Tibial nerve (tissue), 4 donors: ENCODE results near the gene PTGDS. TPM values are rescaled to one million over a fixed set of nuclear protein-coding genes. Genes with fewer than 3 reads are reported as not detected.

Experiments
- DNase-seq, 2 donors: peaks; one replicate each; pipeline ENCODE4 v3.0.0-alpha.2; 2019; ENCODE audit warnings: low spot score in 2 of 2
- H3K27ac ChIP-seq, 4 donors: fragments of 200-600 bp; sonication (generic) in 3 of 4; one replicate each; pipeline ENCODE4 v1.5.1; 2017 to 2019; ENCODE audit warnings: mild to moderate bottlenecking in 1 of 4
- H3K27me3 ChIP-seq, 2 donors: fragments of 200-600 bp; sonication (generic) in 1 of 2; one replicate each; pipeline versions ENCODE4 v1.5.1 to v1.6.0; 2017 to 2019
- H3K36me3 ChIP-seq, 3 donors: fragments of 200-600 bp; sonication (generic); one replicate each; pipeline ENCODE4 v1.5.1; 2018 to 2019
- H3K4me1 ChIP-seq, 4 donors: fragments of 200-600 bp; sonication (generic) in 3 of 4; one replicate each; pipeline ENCODE4 v1.5.1; 2017 to 2019
- H3K4me3 ChIP-seq, 4 donors: fragments of 200-600 bp; sonication (generic) in 3 of 4; one replicate each; pipeline ENCODE4 v1.5.1; 2017 to 2019; ENCODE audit warnings: mild to moderate bottlenecking in 1 of 4, moderate library complexity in 1 of 4
- H3K9me3 ChIP-seq, 4 donors: fragments of 200-600 bp; sonication (generic) in 3 of 4; one replicate each; pipeline ENCODE4 v1.5.1; 2017 to 2019
- EP300 ChIP-seq, 2 donors: sonication (generic); formaldehyde crosslinking; IDR thresholded peaks; one replicate each; pipeline ENCODE4 v1.6.1; 2017; ENCODE audit warnings: antibody characterized with exemption in 2 of 2, mild to moderate bottlenecking in 1 of 2
- POLR2A ChIP-seq, 2 donors: fragments of 450-650 bp; IDR thresholded peaks; one replicate each; pipeline ENCODE4 v1.6.1; 2017; ENCODE audit warnings: antibody characterized with exemption in 2 of 2, mild to moderate bottlenecking in 2 of 2, moderate library complexity in 2 of 2
- WGBS, 2 donors: methylation state at CpG; one replicate each; pipeline ENCODE4 v1.1.5; 2018; 5-methylcytosine and 5-hydroxymethylcytosine counted together
- total RNA-seq, 4 donors: library from RNA; depleted of rRNA; stranded (reverse); fragments of >200 nt; gene quantifications; one replicate each; pipeline ENCODE4 v1.1.0, GENCODE V29; 2016
- TF ChIP-seq, protein P1 (sequence below), 5 experiments: fragments of 200-600 bp in 3 of 5; fragments of 450-650 bp in 2 of 5; sonication (generic) in 3 of 5; IDR thresholded peaks; one replicate each; pipeline ENCODE4 v1.5.1; 2016 to 2019; ENCODE audit warnings: antibody characterized with exemption in 5 of 5, mild to moderate bottlenecking in 3 of 5, moderate library complexity in 2 of 5

PTGDS gene
- total RNA-seq, 4 donors from 2014 or later = 1,059 to 8,972 (median 6,550) TPM

DNA sequence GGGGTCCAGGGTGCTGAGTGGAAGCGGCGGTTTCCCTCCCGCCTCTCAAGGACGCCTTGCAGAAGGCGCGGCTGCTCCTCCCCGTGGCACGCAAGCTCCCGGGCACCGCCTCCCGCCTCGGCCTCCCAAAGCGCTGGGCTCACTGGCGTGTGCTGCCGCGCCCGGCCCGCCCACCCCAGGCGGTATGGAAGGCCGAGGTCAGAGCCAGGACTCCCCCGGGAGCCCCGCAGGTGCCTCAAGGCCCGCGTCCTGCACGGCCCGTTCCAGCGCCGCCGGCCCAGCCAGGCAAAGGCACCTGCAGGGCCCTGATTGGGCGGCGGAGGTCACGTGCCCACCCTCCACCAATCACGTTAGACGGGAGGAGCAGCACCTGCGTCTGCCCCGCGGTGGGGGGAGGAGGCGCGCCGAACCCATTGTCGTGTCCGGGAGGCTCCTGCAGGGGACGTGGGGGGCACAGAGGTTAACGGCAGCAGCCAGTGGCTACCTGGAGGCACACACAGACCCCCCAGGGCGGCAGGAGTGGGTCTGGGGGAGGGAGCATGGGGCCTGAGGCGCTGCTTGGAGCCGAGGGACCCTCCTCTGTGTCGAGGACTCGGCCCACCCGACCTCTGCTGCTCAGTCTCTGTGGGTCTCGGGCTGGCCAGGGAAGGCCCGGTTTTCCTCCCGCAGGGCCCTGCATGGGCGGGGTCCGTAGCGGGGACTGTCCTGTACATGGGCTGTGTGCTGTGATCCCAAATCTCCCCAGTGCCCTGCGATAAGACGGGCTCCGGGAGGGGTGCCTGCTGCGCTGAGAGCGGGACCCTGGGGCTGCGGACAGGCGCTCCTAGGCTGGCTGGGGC, 27.3 kb upstream of the PTGDS start:
- Histone ChIP-seq H3K9me3 (no peaks in the 10 kb centered on the region), H3K4me1 (peaks cover 0 to 76% (median 36%) of the 10 kb centered on the region in 4 donors), H3K36me3 (no peaks in the 10 kb centered on the region), H3K27ac (peak overlapping the region; percentile 59 to 92 (median 88)), H3K27me3 (no peaks in the 10 kb centered on the region), H3K4me3 (peak overlapping the region; percentile 52 to 74 (median 66))
- peak; percentile 92 for DNase-seq
- WGBS, 2 donors = 5 to 7% methylated on average over 16 to 17 of the region's 63 CpGs
- TF ChIP-seq, protein P1, sequence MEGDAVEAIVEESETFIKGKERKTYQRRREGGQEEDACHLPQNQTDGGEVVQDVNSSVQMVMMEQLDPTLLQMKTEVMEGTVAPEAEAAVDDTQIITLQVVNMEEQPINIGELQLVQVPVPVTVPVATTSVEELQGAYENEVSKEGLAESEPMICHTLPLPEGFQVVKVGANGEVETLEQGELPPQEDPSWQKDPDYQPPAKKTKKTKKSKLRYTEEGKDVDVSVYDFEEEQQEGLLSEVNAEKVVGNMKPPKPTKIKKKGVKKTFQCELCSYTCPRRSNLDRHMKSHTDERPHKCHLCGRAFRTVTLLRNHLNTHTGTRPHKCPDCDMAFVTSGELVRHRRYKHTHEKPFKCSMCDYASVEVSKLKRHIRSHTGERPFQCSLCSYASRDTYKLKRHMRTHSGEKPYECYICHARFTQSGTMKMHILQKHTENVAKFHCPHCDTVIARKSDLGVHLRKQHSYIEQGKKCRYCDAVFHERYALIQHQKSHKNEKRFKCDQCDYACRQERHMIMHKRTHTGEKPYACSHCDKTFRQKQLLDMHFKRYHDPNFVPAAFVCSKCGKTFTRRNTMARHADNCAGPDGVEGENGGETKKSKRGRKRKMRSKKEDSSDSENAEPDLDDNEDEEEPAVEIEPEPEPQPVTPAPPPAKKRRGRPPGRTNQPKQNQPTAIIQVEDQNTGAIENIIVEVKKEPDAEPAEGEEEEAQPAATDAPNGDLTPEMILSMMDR (IDR thresholded peaks at IDR 0.05) = peak in 3 of 5 experiments; percentile 17 to 57 (median 34)
- peak; percentile 52 to 88 for TF ChIP-seq POLR2A (IDR thresholded peaks at IDR 0.05)
- TF ChIP-seq EP300 (IDR thresholded peaks at IDR 0.05) = peak in 1 of 2 donors; percentile 89

- Histone ChIP-seq H3K27me3 (no peaks in the 10 kb centered on the region), H3K36me3 (no peaks in the 10 kb centered on the region), H3K4me1 (peaks cover 0 to 70% (median 35%) of the 10 kb centered on the region in 4 donors), H3K4me3 (peak overlapping the region in 3 of 4 donors; percentile 65 to 74 (median 68)), H3K9me3 (no peaks in the 10 kb centered on the region), H3K27ac (peak overlapping the region; percentile 59 to 92 (median 88))
- TF ChIP-seq EP300 (IDR thresholded peaks at IDR 0.05) = no peak
- 26 to 27% methylated on average over 7 to 9 of the region's 9 CpGs for WGBS, 2 donors
- no peak for DNase-seq
These were observed 26.5 kb upstream of the PTGDS start for GRCh38 chr9:136950656-136951276.

GRCh38 chr9:136951541-136952320, 25.6 kb upstream of the PTGDS start, which contains the start of gene LCN12:
Gene LCN12 (plus strand): TSS chr9:136952273. CDS start chr9:136952328, 55 bp downstream.
- Histone ChIP-seq H3K27ac (peak within 1 kb of the TSS; percentile 59 to 92 (median 88)), H3K9me3 (no peaks in the 10 kb centered on the region), H3K4me1 (peaks cover 0 to 60% (median 34%) of the 10 kb centered on the region in 4 donors), H3K4me3 (no peak within 1 kb of the TSS), H3K36me3 (no peaks in the 10 kb centered on the region), H3K27me3 (no peaks in the 10 kb centered on the region)
- WGBS, 2 donors = 53 to 64% methylated on average over 9 to 14 of the region's 14 CpGs
- TF ChIP-seq POLR2A (IDR thresholded peaks at IDR 0.05) = no peak
- TF ChIP-seq, protein P1 (IDR thresholded peaks at IDR 0.05) = no peak
- no peak for DNase-seq

GRCh38 chr9:136952321-136952850, 24.9 kb upstream of the PTGDS start:
- 45 to 47% methylated on average over 9 to 12 of the region's 15 CpGs for WGBS, 2 donors
- no peak for DNase-seq
- Histone ChIP-seq H3K27me3 (no peaks in the 10 kb centered on the region), H3K4me3 (no peak overlapping the region), H3K9me3 (no peaks in the 10 kb centered on the region), H3K4me1 (peaks cover 0 to 54% (median 28%) of the 10 kb centered on the region in 4 donors), H3K36me3 (no peaks in the 10 kb centered on the region), H3K27ac (peak overlapping the region; percentile 42 to 88 (median 56))
- no peak for TF ChIP-seq EP300 (IDR thresholded peaks at IDR 0.05)

DNA sequence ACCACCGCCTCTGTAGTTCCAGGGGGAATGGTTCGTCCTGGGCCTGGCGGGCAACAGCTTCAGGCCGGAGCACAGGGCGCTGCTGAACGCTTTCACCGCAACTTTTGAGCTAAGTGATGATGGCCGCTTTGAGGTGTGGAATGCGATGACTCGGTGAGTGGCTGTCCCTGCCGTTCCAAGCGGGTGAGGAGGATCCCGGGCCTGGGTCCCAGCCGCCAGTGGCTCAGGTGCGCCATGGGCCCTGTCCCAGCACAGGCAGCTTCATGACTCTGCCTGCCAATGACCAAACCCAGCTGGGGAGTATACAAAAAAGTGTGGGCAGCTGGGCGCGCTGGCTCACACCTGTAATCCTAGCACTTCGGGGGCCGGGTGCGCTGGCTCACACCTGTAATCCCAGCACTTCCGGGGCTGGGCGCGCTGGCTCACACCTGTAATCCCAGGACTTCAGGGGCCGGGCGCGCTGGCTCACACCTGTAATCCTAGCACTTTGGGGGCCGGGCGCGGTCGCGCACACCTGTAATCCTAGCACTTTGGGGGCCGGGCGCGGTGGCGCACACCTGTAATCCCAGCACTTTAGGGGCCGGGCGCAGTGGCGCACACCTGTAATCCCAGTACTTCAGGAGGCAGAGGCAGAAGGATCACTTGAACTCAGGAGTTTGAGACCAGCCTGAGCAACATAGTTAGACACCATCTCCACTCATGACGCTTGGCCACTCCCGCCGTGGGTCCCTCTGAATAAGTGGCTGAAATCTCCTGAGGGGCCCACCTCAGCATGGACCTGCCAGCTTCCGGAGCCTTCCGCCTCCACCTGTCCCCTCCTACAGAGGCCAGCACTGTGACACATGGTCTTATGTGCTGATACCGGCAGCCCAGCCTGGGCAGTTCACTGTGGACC, 24.2 kb upstream of the PTGDS start:
- Histone ChIP-seq H3K27ac (peak overlapping the region in 3 of 4 donors; percentile 42 to 88 (median 52)), H3K36me3 (no peaks in the 10 kb centered on the region), H3K27me3 (no peaks in the 10 kb centered on the region), H3K9me3 (no peaks in the 10 kb centered on the region), H3K4me1 (peaks cover 0 to 47% (median 20%) of the 10 kb centered on the region in 4 donors), H3K4me3 (no peak overlapping the region)
- WGBS, 2 donors = 73 to 88% methylated on average over 23 to 38 of the region's 44 CpGs
- TF ChIP-seq POLR2A (IDR thresholded peaks at IDR 0.05) = no peak
- TF ChIP-seq, protein P1 (IDR thresholded peaks at IDR 0.05) = no peak
- TF ChIP-seq EP300 (IDR thresholded peaks at IDR 0.05) = no peak
- no peak for DNase-seq
